Measurements from ENCODE around the gene CLK1. TPM values are rescaled to one million over a fixed set of nuclear protein-coding genes. Genes with fewer than 3 reads are reported as not detected.

CLK1 gene
- total RNA-seq, 1 experiment from 2014 or later = 51.1 TPM

DNA sequence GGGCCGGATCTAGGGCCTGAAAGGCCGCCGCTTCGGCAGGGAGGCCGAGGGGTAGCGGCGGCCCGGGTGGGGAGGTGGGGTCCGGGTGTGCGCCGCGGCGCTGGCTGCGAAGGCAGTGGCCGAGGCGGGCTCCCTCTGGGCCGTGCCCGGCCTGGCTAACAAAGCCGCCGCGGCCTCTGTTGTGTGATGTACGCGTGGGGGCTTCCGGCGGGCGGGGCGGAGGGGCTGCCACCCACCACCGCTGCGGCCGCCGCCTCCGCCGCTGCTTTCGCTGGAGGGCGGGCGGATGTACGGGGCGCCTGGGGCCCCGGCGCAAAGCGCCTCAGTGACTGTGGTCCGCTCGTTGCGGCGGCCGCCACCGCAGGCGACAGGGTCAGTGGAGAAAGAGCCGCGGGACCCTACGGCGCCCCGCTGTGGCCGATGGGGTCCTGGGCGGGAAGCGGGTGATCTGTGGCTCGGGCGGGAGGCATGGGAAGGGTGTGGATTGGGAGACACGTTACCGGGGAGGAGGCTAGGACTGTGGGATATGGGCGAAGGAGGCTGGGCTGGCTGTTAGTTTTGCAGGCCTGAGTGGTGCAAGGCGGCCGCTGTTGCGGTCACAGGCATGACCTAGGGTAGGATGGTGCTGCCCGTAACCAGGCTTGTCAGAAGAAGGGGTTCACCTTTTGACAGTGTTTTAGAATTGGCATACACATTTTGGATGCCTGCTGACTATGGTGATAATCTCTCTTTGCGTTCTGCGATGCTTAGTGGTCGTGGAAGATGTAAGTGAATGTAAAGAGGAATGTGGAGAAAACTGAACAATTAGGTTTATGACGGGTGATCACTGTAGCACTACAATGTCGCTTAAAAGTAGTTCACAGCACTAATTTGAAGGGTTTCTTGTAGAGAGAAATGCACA lies 52.1 kb downstream of the CLK1 start:
- ChIA-PET CTCF (no interaction called here), POLR2A (ENCODE audit: unreplicated experiment) (no interaction called here)
- TF ChIP-seq EZH2phosphoT487 (IDR thresholded peaks at IDR 0.05; ENCODE audit: borderline replicate concordance, low read length) (no peak), EZH2 (IDR thresholded peaks at IDR 0.05; ENCODE audit: low read length, unreplicated experiment) (no peak)
- TF ChIP-seq, protein P1, sequence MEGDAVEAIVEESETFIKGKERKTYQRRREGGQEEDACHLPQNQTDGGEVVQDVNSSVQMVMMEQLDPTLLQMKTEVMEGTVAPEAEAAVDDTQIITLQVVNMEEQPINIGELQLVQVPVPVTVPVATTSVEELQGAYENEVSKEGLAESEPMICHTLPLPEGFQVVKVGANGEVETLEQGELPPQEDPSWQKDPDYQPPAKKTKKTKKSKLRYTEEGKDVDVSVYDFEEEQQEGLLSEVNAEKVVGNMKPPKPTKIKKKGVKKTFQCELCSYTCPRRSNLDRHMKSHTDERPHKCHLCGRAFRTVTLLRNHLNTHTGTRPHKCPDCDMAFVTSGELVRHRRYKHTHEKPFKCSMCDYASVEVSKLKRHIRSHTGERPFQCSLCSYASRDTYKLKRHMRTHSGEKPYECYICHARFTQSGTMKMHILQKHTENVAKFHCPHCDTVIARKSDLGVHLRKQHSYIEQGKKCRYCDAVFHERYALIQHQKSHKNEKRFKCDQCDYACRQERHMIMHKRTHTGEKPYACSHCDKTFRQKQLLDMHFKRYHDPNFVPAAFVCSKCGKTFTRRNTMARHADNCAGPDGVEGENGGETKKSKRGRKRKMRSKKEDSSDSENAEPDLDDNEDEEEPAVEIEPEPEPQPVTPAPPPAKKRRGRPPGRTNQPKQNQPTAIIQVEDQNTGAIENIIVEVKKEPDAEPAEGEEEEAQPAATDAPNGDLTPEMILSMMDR (conservative IDR thresholded peaks at IDR 0.05; ENCODE audit: low read depth, low read length) = peak; percentile 68
- Histone ChIP-seq H3K9me3 (ENCODE audit: low read length) (no peaks in the 10 kb centered on the region), H3K4me3 (ENCODE audit: low read length) (peak overlapping the region; percentile 84), H3K36me3 (ENCODE audit: low read depth, low read length) (peaks cover 50% of the 10 kb centered on the region), H4K20me1 (ENCODE audit: low read length) (peaks cover 50% of the 10 kb centered on the region), H2AFZ (ENCODE audit: low read length) (no peak overlapping the region), H3K27me3 (ENCODE audit: low read length) (no peaks in the 10 kb centered on the region), H3K9me2 (replicated peaks; ENCODE audit: low read length) (no peaks in the 10 kb centered on the region), H3F3A (ENCODE audit: low read length, unreplicated experiment) (no peaks in the 10 kb centered on the region), H3K79me2 (ENCODE audit: low read length) (peaks cover 63% of the 10 kb centered on the region), H3K9ac (ENCODE audit: low read length) (peak overlapping the region; percentile 98), H3K27ac (ENCODE audit: low read length) (peak overlapping the region; percentile 97), H3K4me1 (ENCODE audit: insufficient read depth, low read length) (peaks cover 41% of the 10 kb centered on the region), H3K4me2 (ENCODE audit: low read length) (peak overlapping the region; percentile 97)
- ATAC-seq (peak; percentile 21), DNase-seq (peak; percentile 70)
- intact Hi-C loops (cut with micrococcal nuclease) = loop anchor here (2.0 kb wide), 1 partner anchor 48 kb away; no protein-coding TSS in a partner anchor
- BruUV-seq (replicated peaks) = TSS peak; percentile 28

DNA sequence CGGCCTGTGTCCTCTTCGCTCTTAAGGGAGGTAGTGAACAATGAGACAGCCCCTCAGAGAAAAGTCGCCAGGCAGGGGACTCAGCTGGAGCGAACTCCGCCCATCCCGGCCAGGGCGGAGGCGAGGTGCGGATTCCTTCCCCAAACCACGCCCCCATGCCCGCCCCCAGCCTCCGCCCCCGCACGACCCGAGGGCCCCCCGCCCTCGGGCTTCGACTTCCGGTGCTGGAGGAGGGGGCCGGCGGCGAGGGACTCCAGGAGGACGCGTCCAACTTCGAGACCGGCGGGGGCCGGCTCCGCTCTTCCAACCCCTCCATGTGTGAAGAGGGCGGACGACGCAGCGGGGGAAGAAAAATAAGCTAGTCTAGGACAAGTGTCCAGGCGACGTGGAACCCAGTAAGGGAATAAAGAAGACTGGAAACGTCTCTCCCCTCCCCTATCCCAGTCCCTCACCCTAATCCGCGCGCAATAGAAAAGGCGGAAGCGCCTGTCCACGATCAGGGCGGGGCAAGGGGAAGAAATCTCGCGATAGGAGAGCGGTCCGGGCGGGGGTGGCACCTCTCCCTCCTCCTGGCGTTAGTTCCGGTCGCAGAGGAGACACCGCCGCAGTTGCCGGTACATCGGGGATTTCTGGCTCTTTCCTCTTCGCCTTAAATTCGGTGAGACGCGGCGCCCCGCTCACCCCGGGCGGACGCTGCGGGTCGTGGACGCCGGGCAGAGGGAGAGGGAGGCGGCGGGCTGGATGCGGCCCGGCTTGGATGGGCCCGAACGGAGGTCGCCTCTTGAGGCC lies 52.9 kb downstream of the CLK1 start, which contains the start of gene BZW1:
Gene BZW1, plus strand, starts transcription at position 578 of the 789 bp plus-strand sequence. CDS start 1,308 bp downstream, outside the sequence.
- TF ChIP-seq, protein P1 (conservative IDR thresholded peaks at IDR 0.05; ENCODE audit: low read depth, low read length) = no peak
- TF ChIP-seq EZH2phosphoT487 (IDR thresholded peaks at IDR 0.05; ENCODE audit: borderline replicate concordance, low read length) (no peak), EZH2 (IDR thresholded peaks at IDR 0.05; ENCODE audit: low read length, unreplicated experiment) (no peak)
- peak within 1 kb of the TSS; percentile 97 for H3K4me2 ChIP-seq (ENCODE audit: low read length)
- POLR2A ChIA-PET (ENCODE audit: unreplicated experiment) = no interaction called here
- H3K9me3 ChIP-seq (ENCODE audit: low read length) = no peaks in the 10 kb centered on the region
- CTCF ChIA-PET = interaction anchor here (0.6 kb wide), 1 partner anchor 24 kb away, joined by 3 read pairs; no protein-coding TSS in a partner anchor
- H3K4me1 ChIP-seq (ENCODE audit: insufficient read depth, low read length) = peaks cover 41% of the 10 kb centered on the region
- intact Hi-C loops (cut with micrococcal nuclease) = loop anchor here (1.0 to 2.0 kb wide), 4 partner anchors 49 to 98 kb away; no protein-coding TSS in a partner anchor
- peaks cover 42% of the 10 kb centered on the region for H3K36me3 ChIP-seq (ENCODE audit: low read depth, low read length)
- peak within 1 kb of the TSS; percentile 84 for H2AFZ ChIP-seq (ENCODE audit: low read length)
- H3K9ac ChIP-seq (ENCODE audit: low read length) = peak within 1 kb of the TSS; percentile 98
- no TSS peak for BruUV-seq (replicated peaks)
- H3F3A ChIP-seq (ENCODE audit: low read length, unreplicated experiment) = no peaks in the 10 kb centered on the region
- no peaks in the 10 kb centered on the region for H3K9me2 ChIP-seq (replicated peaks; ENCODE audit: low read length)
- peak within 1 kb of the TSS; percentile 84 for H3K4me3 ChIP-seq (ENCODE audit: low read length)
- DNase-seq (peak; percentile 97), ATAC-seq (peak; percentile 76)
- H3K79me2 ChIP-seq (ENCODE audit: low read length) = peaks cover 54% of the 10 kb centered on the region
- H3K27me3 ChIP-seq (ENCODE audit: low read length) = no peaks in the 10 kb centered on the region
- peaks cover 42% of the 10 kb centered on the region for H4K20me1 ChIP-seq (ENCODE audit: low read length)
- H3K27ac ChIP-seq (ENCODE audit: low read length) = peak within 1 kb of the TSS; percentile 97
